Left lobe of liver (tissue), 2 donors: ENCODE measurements around the gene DAND5. TPM values are rescaled to one million over a fixed set of nuclear protein-coding genes. Genes with fewer than 3 reads are reported as not detected.
A peak's percentile ranks its signal among the peaks of the same experiment; 100 is the strongest.

Source experiments
- ATAC-seq: fragments of 200-7000 bp; cut with Tn5 transposase; one replicate; pipeline ENCODE4 v1.9.1; 2020; ENCODE audit warnings: mild to moderate bottlenecking, moderate library complexity
- DNase-seq: peaks from one replicate; pipeline ENCODE4 v3.0.0-alpha.2; 2020; ENCODE audit warnings: low spot score
- total RNA-seq: library from RNA; stranded (reverse); gene quantifications from one replicate; pipeline ENCODE4 v1.2.1, GENCODE V29; 2021
- donor health status: DM: no; HTN: no; CAD: no; lungs with moderate emphysema.
- donor health status: DM: no; HTN: yes; CAD: no.

Gene DAND5
- total RNA-seq, 1 donor from 2014 or later = not detected

- ATAC-seq (no peak), DNase-seq (no peak)
Measured at GRCh38 chr19:12991296-12991695, 21.9 kb downstream of the DAND5 start.

- ATAC-seq = no peak
Measured at GRCh38 chr19:12992729-12993128, 23.4 kb downstream of the DAND5 start.

GRCh38 chr19:12993562-12993961 lies 24.2 kb downstream of the DAND5 start:
- ATAC-seq (no peak), DNase-seq (no peak)

More at GRCh38 chr19:12992729-12993128, 23.4 kb downstream of the DAND5 start:
- no peak for DNase-seq

GRCh38 chr19:12994701-12995595 lies 25.6 kb downstream of the DAND5 start, which contains the start of gene NFIX:
NFIX (plus strand) TSS chr19:12995475; CDS start chr19:12995838, 363 bp downstream.
- DNase-seq = peak; percentile 80
- ATAC-seq = peak; percentile 72

GRCh38 chr19:12995596-12996405 lies 26.4 kb downstream of the DAND5 start:
- DNase-seq (peak; percentile 63), ATAC-seq (peak; percentile 62)

- DNase-seq = peak; percentile 65
Measured at GRCh38 chr19:12996406-12997094, 27.2 kb downstream of the DAND5 start.

GRCh38 chr19:12997179-12997966 lies 28.0 kb downstream of the DAND5 start:
- ATAC-seq (no peak), DNase-seq (no peak)

More at GRCh38 chr19:12996406-12997094, 27.2 kb downstream of the DAND5 start:
- ATAC-seq = peak; percentile 75

- no peak for ATAC-seq
Measured at GRCh38 chr19:12997967-12998940, 28.9 kb downstream of the DAND5 start.

GRCh38 chr19:13001166-13001501 lies 31.8 kb downstream of the DAND5 start:
- DNase-seq = no peak
- ATAC-seq = no peak

More at GRCh38 chr19:12997967-12998940, 28.9 kb downstream of the DAND5 start:
- no peak for DNase-seq

- ATAC-seq (peak; percentile 83), DNase-seq (peak; percentile 71)
Measured at GRCh38 chr19:13001502-13002165, 32.3 kb downstream of the DAND5 start.

GRCh38 chr19:13002166-13002898 lies 33.0 kb downstream of the DAND5 start:
- ATAC-seq (peak; percentile 83), DNase-seq (peak; percentile 73)

GRCh38 chr19:13003081-13003480 lies 33.7 kb downstream of the DAND5 start:
- ATAC-seq = no peak

GRCh38 chr19:13004273-13004672 lies 34.9 kb downstream of the DAND5 start:
- DNase-seq = no peak
- ATAC-seq = no peak

More at GRCh38 chr19:13003081-13003480, 33.7 kb downstream of the DAND5 start:
- no peak for DNase-seq

- DNase-seq = no peak
- ATAC-seq = no peak
Measured at GRCh38 chr19:13005253-13005652, 35.9 kb downstream of the DAND5 start.

GRCh38 chr19:13005861-13006370 lies 36.5 kb downstream of the DAND5 start:
- DNase-seq (no peak), ATAC-seq (no peak)

- DNase-seq = no peak
- no peak for ATAC-seq
Measured at GRCh38 chr19:13006431-13007281, 37.3 kb downstream of the DAND5 start.
